Measurements from ENCODE around the gene NDUFS8. TPM values are rescaled to one million over a fixed set of nuclear protein-coding genes. Genes with fewer than 3 reads are reported as not detected.

Gene NDUFS8
- total RNA-seq, 2 experiments from 2014 or later: 70.5 to 72.5 TPM

DNA sequence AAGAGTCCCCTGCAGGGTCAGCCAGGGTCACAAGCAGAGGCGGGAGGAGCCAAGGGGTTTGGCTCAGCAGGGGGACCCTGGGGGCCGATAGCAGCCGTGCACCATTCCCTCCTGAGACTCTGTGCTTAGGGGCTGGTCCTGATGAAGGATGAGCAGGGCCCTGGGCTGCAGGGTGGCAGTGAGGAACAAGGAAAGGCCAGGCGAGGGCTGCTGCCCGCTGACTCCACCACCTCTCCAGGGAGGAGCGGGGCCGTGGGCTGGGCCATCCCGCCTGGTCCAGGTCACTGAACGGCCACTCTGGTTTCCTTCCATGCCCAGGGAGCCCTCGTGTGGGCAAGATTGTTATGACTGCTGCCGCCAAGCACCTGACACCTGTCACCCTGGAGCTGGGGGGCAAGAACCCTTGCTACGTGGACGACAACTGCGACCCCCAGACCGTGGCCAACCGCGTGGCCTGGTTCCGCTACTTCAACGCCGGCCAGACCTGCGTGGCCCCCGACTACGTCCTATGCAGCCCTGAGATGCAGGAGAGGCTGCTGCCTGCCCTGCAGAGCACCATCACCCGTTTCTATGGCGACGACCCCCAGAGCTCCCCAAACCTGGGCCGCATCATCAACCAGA, 9.2 kb upstream of the NDUFS8 start:
- no peak overlapping the region for H3K4me3 Mint-ChIP-seq
- no peak overlapping the region for H3K27ac Mint-ChIP-seq
- H3K4me3 ChIP-seq (ENCODE audit: low read length): no peak overlapping the region
- intact Hi-C loops (cut with DNase I, micrococcal nuclease): no loop called here
- ChIA-PET POLR2A (no interaction called here), CTCF (no interaction called here)
- H3K4me1 ChIP-seq (ENCODE audit: insufficient read depth, low read length): no peaks in the 10 kb centered on the region
- ATAC-seq (ENCODE audit: poor library complexity) (no peak), DNase-seq (no peak)
- no peaks in the 10 kb centered on the region for H3K36me3 Mint-ChIP-seq (ENCODE audit: low read depth)
- no peaks in the 10 kb centered on the region for H3K9me3 ChIP-seq (ENCODE audit: control insufficient read depth in 1 of 2, insufficient read depth in 1 of 2, low read length in 2 of 2)
- no peaks in the 10 kb centered on the region for H3K27me3 Mint-ChIP-seq
- no peaks in the 10 kb centered on the region for H3K27me3 ChIP-seq (ENCODE audit: control insufficient read depth in 1 of 2, insufficient read depth in 2 of 2, low read length in 2 of 2)
- TF ChIP-seq CTCF (IDR thresholded peaks at IDR 0.05): no peak
- no peaks in the 10 kb centered on the region for H3K4me1 Mint-ChIP-seq (ENCODE audit: low read depth)
- no peaks in the 10 kb centered on the region for H3K36me3 ChIP-seq (ENCODE audit: insufficient read depth, low read length)
- H3K9me3 Mint-ChIP-seq: peaks cover 2% of the 10 kb centered on the region
- H3K27ac ChIP-seq (ENCODE audit: low read depth in 1 of 2, low read length in 2 of 2): no peak overlapping the region

DNA sequence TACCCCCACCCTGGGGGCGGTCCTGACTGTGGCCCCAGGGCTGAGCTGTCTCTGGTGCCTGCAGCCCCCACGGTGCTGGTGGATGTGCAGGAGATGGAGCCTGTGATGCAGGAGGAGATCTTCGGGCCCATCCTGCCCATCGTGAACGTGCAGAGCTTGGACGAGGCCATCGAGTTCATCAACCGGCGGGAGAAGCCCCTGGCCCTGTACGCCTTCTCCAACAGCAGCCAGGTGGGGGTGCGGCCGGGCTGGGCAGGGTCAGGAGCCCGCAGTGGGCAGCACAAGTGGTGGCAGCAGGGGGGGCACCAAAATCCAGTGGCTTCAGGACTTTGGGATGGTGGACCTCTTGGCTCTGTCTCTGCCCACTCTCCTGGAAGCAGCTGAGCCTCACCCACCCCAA, 8.0 kb upstream of the NDUFS8 start:
- ChIA-PET POLR2A (no interaction called here), CTCF (no interaction called here)
- Mint-ChIP-seq H3K9me3 (peaks cover 2% of the 10 kb centered on the region), H3K36me3 (ENCODE audit: low read depth) (no peaks in the 10 kb centered on the region), H3K4me1 (ENCODE audit: low read depth) (no peaks in the 10 kb centered on the region), H3K4me3 (no peak overlapping the region), H3K27ac (no peak overlapping the region), H3K27me3 (no peaks in the 10 kb centered on the region)
- no peak overlapping the region for H3K27ac ChIP-seq (ENCODE audit: low read depth in 1 of 2, low read length in 2 of 2)
- no peaks in the 10 kb centered on the region for H3K27me3 ChIP-seq (ENCODE audit: control insufficient read depth in 1 of 2, insufficient read depth in 2 of 2, low read length in 2 of 2)
- ATAC-seq (ENCODE audit: poor library complexity) (no peak), DNase-seq (no peak)
- no peaks in the 10 kb centered on the region for H3K9me3 ChIP-seq (ENCODE audit: control insufficient read depth in 1 of 2, insufficient read depth in 1 of 2, low read length in 2 of 2)
- H3K4me3 ChIP-seq (ENCODE audit: low read length): no peak overlapping the region
- no peaks in the 10 kb centered on the region for H3K36me3 ChIP-seq (ENCODE audit: insufficient read depth, low read length)
- TF ChIP-seq CTCF (IDR thresholded peaks at IDR 0.05): no peak
- no peaks in the 10 kb centered on the region for H3K4me1 ChIP-seq (ENCODE audit: insufficient read depth, low read length)
- intact Hi-C loops (cut with DNase I, micrococcal nuclease): no loop called here

GRCh38 chr11:68024508-68024907, 6.0 kb upstream of the NDUFS8 start:
- intact Hi-C loops (cut with DNase I, micrococcal nuclease): no loop called here
- DNase-seq: no peak
- Mint-ChIP-seq H3K4me1 (ENCODE audit: low read depth) (no peaks in the 10 kb centered on the region), H3K4me3 (no peak overlapping the region), H3K9me3 (peaks cover 2% of the 10 kb centered on the region), H3K36me3 (ENCODE audit: low read depth) (no peaks in the 10 kb centered on the region), H3K27me3 (no peaks in the 10 kb centered on the region), H3K27ac (no peak overlapping the region)
- ChIA-PET POLR2A (no interaction called here), CTCF (no interaction called here)
- no peak for ATAC-seq (ENCODE audit: poor library complexity)
- Histone ChIP-seq H3K4me1 (ENCODE audit: insufficient read depth, low read length) (peaks cover 3% of the 10 kb centered on the region), H3K9me3 (ENCODE audit: control insufficient read depth in 1 of 2, insufficient read depth in 1 of 2, low read length in 2 of 2) (no peaks in the 10 kb centered on the region), H3K27me3 (ENCODE audit: control insufficient read depth in 1 of 2, insufficient read depth in 2 of 2, low read length in 2 of 2) (no peaks in the 10 kb centered on the region), H3K36me3 (ENCODE audit: insufficient read depth, low read length) (no peaks in the 10 kb centered on the region), H3K4me3 (ENCODE audit: low read length) (no peak overlapping the region), H3K27ac (ENCODE audit: low read depth in 1 of 2, low read length in 2 of 2) (no peak overlapping the region)
- TF ChIP-seq CTCF (IDR thresholded peaks at IDR 0.05): no peak

Data from CD4-positive, alpha-beta T cell (primary cell).